Liver (tissue), 9 donors: ENCODE data around the gene TBC1D16. TPM values are rescaled to one million over a fixed set of nuclear protein-coding genes. Genes with fewer than 3 reads are reported as not detected.

Experiments used
- DNase-seq: peaks from one replicate; pipeline ENCODE4 v3.0.0-alpha.2; 2017; ENCODE audit warnings: low spot score
- H3K27ac ChIP-seq, 2 donors: one replicate each; pipeline ENCODE4 v1.7.0; 2013; ENCODE audit warnings: inconsistent platforms in 2 of 2, low read length in 2 of 2, control low read depth in 1 of 2, low read depth in 1 of 2, mild to moderate bottlenecking in 1 of 2
- H3K27me3 ChIP-seq, 4 donors: one replicate each; pipeline versions ENCODE4 v1.6.1 to v1.7.0; 2013; ENCODE audit warnings: low read length in 3 of 4, inconsistent platforms in 1 of 4, mild to moderate bottlenecking in 1 of 4, moderate library complexity in 1 of 4; ENCODE audit not compliant: control insufficient read depth in 4 of 4, insufficient read depth in 4 of 4
- H3K36me3 ChIP-seq, 4 donors: one replicate each; pipeline versions ENCODE4 v1.6.1 to v1.7.0; 2013; ENCODE audit warnings: low read length in 3 of 4, mild to moderate bottlenecking in 3 of 4, low read depth in 1 of 4, moderate library complexity in 1 of 4; ENCODE audit not compliant: control insufficient read depth in 4 of 4, insufficient read depth in 3 of 4
- H3K4me1 ChIP-seq, 4 donors: one replicate each; pipeline versions ENCODE4 v1.6.1 to v1.7.0; 2013; ENCODE audit warnings: low read length in 3 of 4, mild to moderate bottlenecking in 3 of 4, moderate library complexity in 1 of 4; ENCODE audit not compliant: control insufficient read depth in 4 of 4, insufficient read depth in 4 of 4
- H3K4me3 ChIP-seq, 3 donors: one replicate each; pipeline versions ENCODE4 v1.6.1 to v1.7.0; 2013; ENCODE audit warnings: low read length in 3 of 3, control low read depth in 1 of 3, low read depth in 1 of 3, mild to moderate bottlenecking in 1 of 3
- H3K9ac ChIP-seq, 2 donors: one replicate each; pipeline ENCODE4 v1.7.0; 2013; ENCODE audit warnings: low read length in 2 of 2, mild to moderate bottlenecking in 2 of 2, moderate library complexity in 2 of 2, control low read depth in 1 of 2, low read depth in 1 of 2
- H3K9me3 ChIP-seq, 4 donors: one replicate each; pipeline versions ENCODE4 v1.6.1 to v1.7.0; 2013; ENCODE audit warnings: low read length in 3 of 4; ENCODE audit not compliant: control insufficient read depth in 4 of 4
- EGR1 ChIP-seq, 2 donors: IDR thresholded peaks; 2 replicates each; pipeline ENCODE4 v1.6.1; 2016 to 2018; ENCODE audit warnings: antibody characterized with exemption in 2 of 2, low read depth in 2 of 2
- FOXA2 ChIP-seq: IDR thresholded peaks from 2 replicates; pipeline ENCODE4 v1.6.1; 2016; ENCODE audit warnings: antibody characterized with exemption
- MAX ChIP-seq: IDR thresholded peaks from 2 replicates; pipeline ENCODE4 v1.6.1; 2016; ENCODE audit warnings: antibody characterized with exemption
- NR2F2 ChIP-seq: IDR thresholded peaks from 2 replicates; pipeline ENCODE4 v1.6.1; 2016; ENCODE audit warnings: antibody characterized with exemption
- RAD21 ChIP-seq, 2 donors: IDR thresholded peaks; 2 replicates each; pipeline ENCODE4 v1.6.1; 2016; ENCODE audit warnings: antibody characterized with exemption in 2 of 2, mild to moderate bottlenecking in 2 of 2
- RXRA ChIP-seq, 2 donors: IDR thresholded peaks; 2 replicates each; pipeline ENCODE4 v1.6.1; 2017 to 2018; ENCODE audit warnings: antibody characterized with exemption in 2 of 2, mild to moderate bottlenecking in 1 of 2
- SP1 ChIP-seq: IDR thresholded peaks from 2 replicates; pipeline ENCODE4 v1.6.1; 2018; ENCODE audit warnings: antibody characterized with exemption, mild to moderate bottlenecking
- YY1 ChIP-seq: IDR thresholded peaks from 2 replicates; pipeline ENCODE4 v1.6.1; 2016; ENCODE audit warnings: antibody characterized with exemption, mild to moderate bottlenecking
- ZBTB33 ChIP-seq: IDR thresholded peaks from 2 replicates; pipeline ENCODE4 v1.6.1; 2016; ENCODE audit warnings: antibody characterized with exemption
- WGBS: extraction: QIAGEN DNeasy Blood & Tissue Kit; methylation state at CpG from one replicate; pipeline ENCODE4 v1.1.7; 2013; 5-methylcytosine and 5-hydroxymethylcytosine counted together
- polyA plus RNA-seq, 2 donors: library from polyadenylated mRNA; stranded (reverse) in 1 of 2; unstranded in 1 of 2; fragments of 200-250 nt in 1 of 2; fragments of >200 nt in 1 of 2; fragmentation: Nextera tagmentation in 1 of 2; extraction: Ambion mirVana in 1 of 2; gene quantifications; one replicate each; pipeline versions ENCODE4 v1.2.1 to v1.2.3, GENCODE V29; 2013 to 2015
- total RNA-seq, 2 donors: library from RNA; depleted of rRNA; stranded (reverse); fragments of >200 nt; gene quantifications; one replicate each; pipeline ENCODE4 v1.2.3, GENCODE V29; 2014
- TF ChIP-seq, protein P1 (sequence below): fragments of 150-350 bp; IDR thresholded peaks from 2 replicates; pipeline ENCODE4 v1.5.1; 2017; ENCODE audit warnings: improper control_type of control experiment, low read depth, low read length; ENCODE audit not compliant: missing input control
- TF ChIP-seq, protein P2 (sequence below): IDR thresholded peaks from 2 replicates; pipeline ENCODE4 v1.6.1; 2016; ENCODE audit warnings: antibody characterized with exemption
- TF ChIP-seq, protein P3 (sequence below): IDR thresholded peaks from 2 replicates; pipeline ENCODE4 v1.6.1; 2016; ENCODE audit warnings: antibody characterized with exemption, mild to moderate bottlenecking
- donor health status: healthy.
- donor health status: healthy.
- donor health status: healthy.
- donor health status: healthy.
- donor health status: healthy.

Gene TBC1D16
- total and polyA plus RNA-seq, 4 donors, result 3.4 to 29.5 (median 4.7) TPM

GRCh38 chr17:79922798-79923197, 112.9 kb downstream of the TBC1D16 start:
- H3K27ac ChIP-seq, result no peak overlapping the region
- no peaks in the 10 kb centered on the region for H3K9me3 ChIP-seq

More at GRCh38 chr17:79922798-79923197, 112.9 kb downstream of the TBC1D16 start:
- Histone ChIP-seq H3K36me3 (no peaks in the 10 kb centered on the region), H3K4me3 (no peak overlapping the region), H3K9ac (no peak overlapping the region), H3K27me3 (no peaks in the 10 kb centered on the region), H3K4me1 (peaks cover 10 to 17% (median 14%) of the 10 kb centered on the region in 4 donors)
- DNase-seq, result no peak
- TF ChIP-seq FOXA2 (no peak), MAX (no peak), RAD21 (IDR thresholded peaks at IDR 0.05) (no peak), NR2F2 (no peak), YY1 (no peak), EGR1 (IDR thresholded peaks at IDR 0.05; ENCODE audit: low read depth in 2 of 2) (no peak), SP1 (no peak), RXRA (IDR thresholded peaks at IDR 0.05) (no peak), ZBTB33 (no peak)
- TF ChIP-seq, protein P1, sequence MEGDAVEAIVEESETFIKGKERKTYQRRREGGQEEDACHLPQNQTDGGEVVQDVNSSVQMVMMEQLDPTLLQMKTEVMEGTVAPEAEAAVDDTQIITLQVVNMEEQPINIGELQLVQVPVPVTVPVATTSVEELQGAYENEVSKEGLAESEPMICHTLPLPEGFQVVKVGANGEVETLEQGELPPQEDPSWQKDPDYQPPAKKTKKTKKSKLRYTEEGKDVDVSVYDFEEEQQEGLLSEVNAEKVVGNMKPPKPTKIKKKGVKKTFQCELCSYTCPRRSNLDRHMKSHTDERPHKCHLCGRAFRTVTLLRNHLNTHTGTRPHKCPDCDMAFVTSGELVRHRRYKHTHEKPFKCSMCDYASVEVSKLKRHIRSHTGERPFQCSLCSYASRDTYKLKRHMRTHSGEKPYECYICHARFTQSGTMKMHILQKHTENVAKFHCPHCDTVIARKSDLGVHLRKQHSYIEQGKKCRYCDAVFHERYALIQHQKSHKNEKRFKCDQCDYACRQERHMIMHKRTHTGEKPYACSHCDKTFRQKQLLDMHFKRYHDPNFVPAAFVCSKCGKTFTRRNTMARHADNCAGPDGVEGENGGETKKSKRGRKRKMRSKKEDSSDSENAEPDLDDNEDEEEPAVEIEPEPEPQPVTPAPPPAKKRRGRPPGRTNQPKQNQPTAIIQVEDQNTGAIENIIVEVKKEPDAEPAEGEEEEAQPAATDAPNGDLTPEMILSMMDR, result no peak
- TF ChIP-seq, protein P2, sequence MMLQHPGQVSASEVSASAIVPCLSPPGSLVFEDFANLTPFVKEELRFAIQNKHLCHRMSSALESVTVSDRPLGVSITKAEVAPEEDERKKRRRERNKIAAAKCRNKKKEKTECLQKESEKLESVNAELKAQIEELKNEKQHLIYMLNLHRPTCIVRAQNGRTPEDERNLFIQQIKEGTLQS, result no peak
- TF ChIP-seq, protein P3, sequence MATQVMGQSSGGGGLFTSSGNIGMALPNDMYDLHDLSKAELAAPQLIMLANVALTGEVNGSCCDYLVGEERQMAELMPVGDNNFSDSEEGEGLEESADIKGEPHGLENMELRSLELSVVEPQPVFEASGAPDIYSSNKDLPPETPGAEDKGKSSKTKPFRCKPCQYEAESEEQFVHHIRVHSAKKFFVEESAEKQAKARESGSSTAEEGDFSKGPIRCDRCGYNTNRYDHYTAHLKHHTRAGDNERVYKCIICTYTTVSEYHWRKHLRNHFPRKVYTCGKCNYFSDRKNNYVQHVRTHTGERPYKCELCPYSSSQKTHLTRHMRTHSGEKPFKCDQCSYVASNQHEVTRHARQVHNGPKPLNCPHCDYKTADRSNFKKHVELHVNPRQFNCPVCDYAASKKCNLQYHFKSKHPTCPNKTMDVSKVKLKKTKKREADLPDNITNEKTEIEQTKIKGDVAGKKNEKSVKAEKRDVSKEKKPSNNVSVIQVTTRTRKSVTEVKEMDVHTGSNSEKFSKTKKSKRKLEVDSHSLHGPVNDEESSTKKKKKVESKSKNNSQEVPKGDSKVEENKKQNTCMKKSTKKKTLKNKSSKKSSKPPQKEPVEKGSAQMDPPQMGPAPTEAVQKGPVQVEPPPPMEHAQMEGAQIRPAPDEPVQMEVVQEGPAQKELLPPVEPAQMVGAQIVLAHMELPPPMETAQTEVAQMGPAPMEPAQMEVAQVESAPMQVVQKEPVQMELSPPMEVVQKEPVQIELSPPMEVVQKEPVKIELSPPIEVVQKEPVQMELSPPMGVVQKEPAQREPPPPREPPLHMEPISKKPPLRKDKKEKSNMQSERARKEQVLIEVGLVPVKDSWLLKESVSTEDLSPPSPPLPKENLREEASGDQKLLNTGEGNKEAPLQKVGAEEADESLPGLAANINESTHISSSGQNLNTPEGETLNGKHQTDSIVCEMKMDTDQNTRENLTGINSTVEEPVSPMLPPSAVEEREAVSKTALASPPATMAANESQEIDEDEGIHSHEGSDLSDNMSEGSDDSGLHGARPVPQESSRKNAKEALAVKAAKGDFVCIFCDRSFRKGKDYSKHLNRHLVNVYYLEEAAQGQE, result no peak
- 86% methylated on average over 12 of the region's 12 CpGs for WGBS
